Esophagus squamous epithelium (tissue), 4 donors: Measurements from ENCODE around the gene MUTYH.

Source experiments
- POLR2A ChIP-seq, 4 donors: fragments of 450-650 bp; IDR thresholded peaks; one replicate each; pipeline ENCODE4 v1.6.1; 2017; ENCODE audit warnings: antibody characterized with exemption in 4 of 4, mild to moderate bottlenecking in 4 of 4, moderate library complexity in 3 of 4
- TF ChIP-seq, protein P1 (sequence below), 6 experiments: fragments of 450-650 bp in 4 of 6; fragments of 200-600 bp in 2 of 6; sonication (generic) in 2 of 6; IDR thresholded peaks; one replicate each; pipeline ENCODE4 v1.5.1; 2016 to 2019; ENCODE audit warnings: antibody characterized with exemption in 6 of 6, mild to moderate bottlenecking in 4 of 6, moderate library complexity in 4 of 6

DNA sequence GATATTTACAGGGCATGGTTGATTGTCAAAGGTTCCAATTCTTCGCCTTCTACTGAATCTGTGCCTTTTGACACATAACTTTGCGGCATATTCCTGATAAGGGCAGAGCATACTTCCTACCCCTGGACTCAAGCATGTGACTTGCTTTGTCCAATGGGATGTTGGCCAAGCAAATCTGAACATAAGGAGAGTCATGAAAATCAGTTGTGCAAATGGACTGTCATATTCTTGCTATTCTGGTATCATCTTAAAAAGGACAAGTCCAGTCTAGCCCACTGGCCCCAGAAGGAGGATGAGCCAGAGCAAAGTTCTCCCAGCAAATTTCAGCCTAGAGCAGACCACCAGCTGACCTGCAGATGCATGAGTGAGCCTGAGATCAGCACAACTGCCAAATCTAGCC, 41.0 kb upstream of the MUTYH start:
- TF ChIP-seq POLR2A (IDR thresholded peaks at IDR 0.05), result no peak
- TF ChIP-seq, protein P1, sequence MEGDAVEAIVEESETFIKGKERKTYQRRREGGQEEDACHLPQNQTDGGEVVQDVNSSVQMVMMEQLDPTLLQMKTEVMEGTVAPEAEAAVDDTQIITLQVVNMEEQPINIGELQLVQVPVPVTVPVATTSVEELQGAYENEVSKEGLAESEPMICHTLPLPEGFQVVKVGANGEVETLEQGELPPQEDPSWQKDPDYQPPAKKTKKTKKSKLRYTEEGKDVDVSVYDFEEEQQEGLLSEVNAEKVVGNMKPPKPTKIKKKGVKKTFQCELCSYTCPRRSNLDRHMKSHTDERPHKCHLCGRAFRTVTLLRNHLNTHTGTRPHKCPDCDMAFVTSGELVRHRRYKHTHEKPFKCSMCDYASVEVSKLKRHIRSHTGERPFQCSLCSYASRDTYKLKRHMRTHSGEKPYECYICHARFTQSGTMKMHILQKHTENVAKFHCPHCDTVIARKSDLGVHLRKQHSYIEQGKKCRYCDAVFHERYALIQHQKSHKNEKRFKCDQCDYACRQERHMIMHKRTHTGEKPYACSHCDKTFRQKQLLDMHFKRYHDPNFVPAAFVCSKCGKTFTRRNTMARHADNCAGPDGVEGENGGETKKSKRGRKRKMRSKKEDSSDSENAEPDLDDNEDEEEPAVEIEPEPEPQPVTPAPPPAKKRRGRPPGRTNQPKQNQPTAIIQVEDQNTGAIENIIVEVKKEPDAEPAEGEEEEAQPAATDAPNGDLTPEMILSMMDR (IDR thresholded peaks at IDR 0.05), result no peak
